H1 (cell line): ENCODE data around the gene HTR1D. TPM values are rescaled to one million over a fixed set of nuclear protein-coding genes. Genes with fewer than 3 reads are reported as not detected.
A peak's percentile ranks its signal among the peaks of the same experiment; 100 is the strongest.

Source experiments
- CTCF ChIA-PET: fragments of 300-600 bp; sonication (Branson Sonifier 250); formaldehyde crosslinking; loops from one replicate; lab custom pipeline; 2021; ENCODE audit not compliant: partially characterized antibody; lab: Charles Lee
- POLR2A ChIA-PET: fragments of 300-600 bp; sonication (Branson Sonifier 250); formaldehyde crosslinking; loops from one replicate; lab custom pipeline; 2021; ENCODE audit warnings: inconsistent platforms; ENCODE audit not compliant: partially characterized antibody; lab: Charles Lee
- DNase-seq, 2 experiments: peaks; one replicate each; pipeline versions ENCODE4 v3.0.0 to v3.0.0-alpha.2; 2010 to 2022; ENCODE audit warnings: low spot score in 2 of 2, low read depth in 1 of 2, mixed read lengths in 1 of 2
- FAIRE-seq: peaks from 2 replicates; lab custom pipeline; 2011; peaks lifted over from hg19 to GRCh38; lab: Jason Lieb, UNC
- H2AFZ ChIP-seq: 2 replicates; pipeline ENCODE4 v1.8.1; 2012; ENCODE audit warnings: low read length, inconsistent platforms
- H2AK5ac ChIP-seq: 2 replicates; pipeline ENCODE4 v1.6.1; 2013; ENCODE audit warnings: low read depth, low read length
- H2BK120ac ChIP-seq: replicated peaks from 2 replicates; pipeline ENCODE3; 2013; ENCODE audit warnings: low read depth, low read length, inconsistent platforms
- H2BK12ac ChIP-seq: 2 replicates; pipeline ENCODE4 v1.6.1; 2013; ENCODE audit warnings: low read depth, low read length
- H2BK15ac ChIP-seq: 2 replicates; pipeline ENCODE4 v1.6.1; 2013; ENCODE audit warnings: low read length
- H2BK20ac ChIP-seq: 2 replicates; pipeline ENCODE4 v1.6.1; 2013; ENCODE audit warnings: low read length
- H2BK5ac ChIP-seq: 2 replicates; pipeline ENCODE4 v1.6.1; 2013; ENCODE audit warnings: low read depth, low read length
- H3K14ac ChIP-seq: 2 replicates; pipeline ENCODE4 v1.6.1; 2013; ENCODE audit warnings: inconsistent platforms; ENCODE audit not compliant: insufficient read length
- H3K18ac ChIP-seq: 2 replicates; pipeline ENCODE4 v1.6.1; 2013; ENCODE audit warnings: low read length; ENCODE audit errors: extremely low read depth
- H3K23ac ChIP-seq: 2 replicates; pipeline ENCODE4 v1.6.1; 2013; ENCODE audit warnings: inconsistent platforms; ENCODE audit not compliant: insufficient read length
- H3K23me2 ChIP-seq: 2 replicates; pipeline ENCODE4 v1.6.1; 2013; ENCODE audit warnings: low read depth, low read length
- H3K27ac ChIP-seq: 2 replicates; pipeline ENCODE4 v1.6.1; 2011; ENCODE audit warnings: low read depth, low read length, inconsistent platforms
- H3K27me3 ChIP-seq, 4 experiments: replicated peaks in 1 of 4; 1 replicate in 1 of 4; 2 replicates in 3 of 4; pipeline versions ENCODE4 v1.6.1 to v1.8.1; 2011 to 2013; ENCODE audit warnings: low read length in 3 of 4, mild to moderate bottlenecking in 3 of 4, inconsistent platforms in 2 of 4, mixed read lengths in 2 of 4, moderate library complexity in 1 of 4; ENCODE audit not compliant: control insufficient read depth in 3 of 4, insufficient read depth in 3 of 4; ENCODE audit errors: extremely low read depth in 1 of 4
- H3K36me3 ChIP-seq, 4 experiments: 2 replicates each; pipeline versions ENCODE4 v1.6.1 to v1.8.1; 2011 to 2013; ENCODE audit warnings: mild to moderate bottlenecking in 4 of 4, low read length in 3 of 4, moderate library complexity in 2 of 4, control low read depth in 1 of 4, inconsistent platforms in 1 of 4; ENCODE audit not compliant: insufficient read depth in 4 of 4, control insufficient read depth in 2 of 4
- H3K4ac ChIP-seq: replicated peaks from 2 replicates; pipeline ENCODE3; 2013; ENCODE audit warnings: low read length, low read depth, mixed read lengths, inconsistent platforms; ENCODE audit not compliant: insufficient read length
- H3K4me1 ChIP-seq, 4 experiments: replicated peaks in 1 of 4; 1 replicate in 1 of 4; 2 replicates in 3 of 4; pipeline versions ENCODE4 v1.6.1 to v1.8.1; 2011 to 2013; ENCODE audit warnings: low read length in 3 of 4, inconsistent platforms in 2 of 4, mixed read lengths in 1 of 4; ENCODE audit not compliant: insufficient read depth in 4 of 4, control insufficient read depth in 3 of 4
- H3K4me2 ChIP-seq, 2 experiments: 2 replicates each; pipeline versions ENCODE4 v1.6.1 to v1.8.1; 2011 to 2013; ENCODE audit warnings: low read depth in 2 of 2, low read length in 2 of 2, control low read depth in 1 of 2, inconsistent platforms in 1 of 2, mild to moderate bottlenecking in 1 of 2; ENCODE audit not compliant: insufficient read depth in 1 of 2
- H3K4me3 ChIP-seq, 4 experiments: fragments of 200-600, 300-600 bp in 1 of 4; sonication (generic), shearing (Covaris generic), sonication (Bioruptor Twin) in 1 of 4; 2 replicates each; pipeline versions ENCODE4 v1.5.1 to v1.8.1; 2011 to 2016; ENCODE audit warnings: low read length in 4 of 4, low read depth in 3 of 4, control low read depth in 2 of 4, inconsistent platforms in 2 of 4, mild to moderate bottlenecking in 2 of 4, mixed read lengths in 1 of 4, moderate library complexity in 1 of 4; ENCODE audit not compliant: insufficient read depth in 2 of 4; ENCODE audit errors: extremely low read depth in 1 of 4
- H3K56ac ChIP-seq: replicated peaks from 2 replicates; pipeline ENCODE3; 2013; ENCODE audit warnings: low read depth, mild to moderate bottlenecking, mixed read lengths, low read length, inconsistent platforms; ENCODE audit not compliant: insufficient read length
- H3K79me1 ChIP-seq: 2 replicates; pipeline ENCODE4 v1.6.1; 2013; ENCODE audit warnings: low read depth, low read length, control low read depth
- H3K79me2 ChIP-seq, 2 experiments: 2 replicates each; pipeline versions ENCODE4 v1.6.1 to v1.8.1; 2012 to 2013; ENCODE audit warnings: low read length in 2 of 2, mild to moderate bottlenecking in 2 of 2, inconsistent platforms in 1 of 2; ENCODE audit not compliant: insufficient read depth in 2 of 2, control insufficient read depth in 1 of 2
- H3K9ac ChIP-seq, 4 experiments: replicated peaks in 1 of 4; 1 replicate in 1 of 4; 2 replicates in 3 of 4; pipeline versions ENCODE4 v1.6.1 to v1.8.1; 2011 to 2013; ENCODE audit warnings: low read depth in 3 of 4, low read length in 3 of 4, control low read depth in 2 of 4, mild to moderate bottlenecking in 2 of 4, moderate library complexity in 2 of 4, inconsistent platforms in 1 of 4; ENCODE audit errors: extremely low read depth in 1 of 4
- H3K9me3 ChIP-seq, 2 experiments: 2 replicates each; pipeline versions ENCODE4 v1.6.1 to v1.8.1; 2012 to 2013; ENCODE audit warnings: mild to moderate bottlenecking in 2 of 2, moderate library complexity in 2 of 2, control low read depth in 1 of 2, inconsistent platforms in 1 of 2, low read depth in 1 of 2, low read length in 1 of 2, mixed read lengths in 1 of 2; ENCODE audit not compliant: insufficient read depth in 2 of 2
- H4K20me1 ChIP-seq, 2 experiments: replicated peaks in 1 of 2; 2 replicates each; pipeline versions ENCODE3 to v1.8.1; 2011 to 2013; ENCODE audit warnings: inconsistent platforms in 2 of 2, low read length in 2 of 2, mild to moderate bottlenecking in 1 of 2; ENCODE audit not compliant: insufficient read depth in 2 of 2, control insufficient read depth in 1 of 2
- H4K5ac ChIP-seq: 2 replicates; pipeline ENCODE4 v1.6.1; 2013; ENCODE audit warnings: low read length, low read depth, mixed read lengths, inconsistent platforms; ENCODE audit not compliant: insufficient read length
- H4K8ac ChIP-seq: 2 replicates; pipeline ENCODE4 v1.8.0; 2013; ENCODE audit warnings: mild to moderate bottlenecking, moderate library complexity, low read length, inconsistent platforms; ENCODE audit not compliant: insufficient read depth; ENCODE audit errors: extremely low read depth
- H4K91ac ChIP-seq: replicated peaks from 2 replicates; pipeline ENCODE3; 2013; ENCODE audit warnings: low read length, mixed read lengths, inconsistent platforms; ENCODE audit not compliant: insufficient read length
- BACH1 ChIP-seq: IDR thresholded peaks from 2 replicates; pipeline ENCODE4 v1.6.1; 2012; ENCODE audit warnings: low read length, improper control_type of control experiment
- CHD1 ChIP-seq: IDR thresholded peaks from 2 replicates; pipeline ENCODE4 v1.6.1; 2012; ENCODE audit warnings: low read depth, low read length, improper control_type of control experiment
- FOSL1 ChIP-seq: IDR thresholded peaks from 2 replicates; pipeline ENCODE4 v1.6.1; 2011; ENCODE audit warnings: mild to moderate bottlenecking, low read depth, low read length, moderate library complexity; ENCODE audit not compliant: insufficient read depth
- HDAC6 ChIP-seq: IDR thresholded peaks from one replicate; pipeline ENCODE4 v1.7.1; 2012; ENCODE audit warnings: low read depth, mild to moderate bottlenecking, inconsistent platforms, low read length, moderate library complexity
- JUND ChIP-seq: IDR thresholded peaks from 2 replicates; pipeline ENCODE4 v1.6.1; 2011; ENCODE audit warnings: mild to moderate bottlenecking, improper control_type of control experiment, low read length
- KDM1A ChIP-seq: fragments of 200-600, 300-600 bp; sonication (generic); IDR thresholded peaks from 2 replicates; pipeline ENCODE4 v1.7.1; 2016; ENCODE audit warnings: mild to moderate bottlenecking, low read length, borderline replicate concordance
- POU5F1 ChIP-seq: IDR thresholded peaks from 2 replicates; pipeline ENCODE4 v1.6.1; 2011; ENCODE audit warnings: low read depth, mild to moderate bottlenecking, low read length, moderate library complexity
- RAD21 ChIP-seq, 2 experiments: IDR thresholded peaks in 1 of 2; conservative IDR thresholded peaks in 1 of 2; 2 replicates each; pipeline ENCODE4 v1.6.1; 2011; ENCODE audit warnings: low read depth in 2 of 2, low read length in 2 of 2, improper control_type of control experiment in 1 of 2, inconsistent platforms in 1 of 2, mild to moderate bottlenecking in 1 of 2, moderate library complexity in 1 of 2
- RBBP5 ChIP-seq: IDR thresholded peaks from 2 replicates; pipeline ENCODE4 v1.7.1; 2012; ENCODE audit warnings: low read depth, mild to moderate bottlenecking, inconsistent platforms, low read length, moderate library complexity, borderline replicate concordance
- RXRA ChIP-seq: IDR thresholded peaks from 2 replicates; pipeline ENCODE4 v1.6.1; 2011; ENCODE audit warnings: low read depth, mild to moderate bottlenecking, low read length, moderate library complexity; ENCODE audit not compliant: insufficient read depth
- SIX5 ChIP-seq: IDR thresholded peaks from 2 replicates; pipeline ENCODE4 v1.6.1; 2011; ENCODE audit warnings: mild to moderate bottlenecking, low read depth, low read length
- TAF7 ChIP-seq: optimal IDR thresholded peaks from 2 replicates; pipeline ENCODE3; 2011; ENCODE audit warnings: low read depth, mild to moderate bottlenecking, inconsistent platforms, low read length, moderate library complexity, borderline replicate concordance
- WGBS, 2 experiments: shearing (Covaris generic) in 1 of 2; methylation state at CpG; one replicate each; pipeline versions ENCODE4 v1.1.6 to v1.1.7; 2013 to 2015; ENCODE audit warnings: low lambda C conversion rate in 2 of 2, mixed read lengths in 2 of 2, inconsistent platforms in 1 of 2, low coverage in 1 of 2, missing lambda C conversion rate in 1 of 2; ENCODE audit not compliant: insufficient replicate concordance in 2 of 2, insufficient coverage in 1 of 2, insufficient read length in 1 of 2; ENCODE audit errors: extremely low coverage in 1 of 2, missing lambda C conversion rate in 1 of 2; 5-methylcytosine and 5-hydroxymethylcytosine counted together
- polyA plus RNA-seq, 7 experiments: library from polyadenylated mRNA; depleted of rRNA in 3 of 7; stranded (reverse) in 5 of 7; unstranded in 2 of 7; fragments of >200 nt in 5 of 7; fragments of 200-250 nt in 2 of 7; gene quantifications; 1 replicate in 5 of 7; 2 replicates in 1 of 7; 4 replicates in 1 of 7; pipeline versions ENCODE4 v1.2.1 to v1.2.3, GENCODE V29; 2011 to 2013; ENCODE audit warnings: missing spikeins in 2 of 7, mixed read lengths in 2 of 7
- total RNA-seq: library from RNA; stranded (reverse); fragmentation: NEBNext Ultra II Directional; extraction: Animal tissue kit (Norgen Biotek cat#: 25700); gene quantifications from 2 replicates; pipeline ENCODE4 v1.2.1, GENCODE V29; 2021

HTR1D gene
- total and polyA plus RNA-seq, 2 of the 8 experiments (the other 6 are each of a cell fraction or from before 2014, with no cell fraction given): 8.8 to 11.5 TPM

- Histone ChIP-seq H3K27me3 (no peaks in the 10 kb centered on the region; a peak in 1 of 7 replicates), H3K4me1 (peaks cover 0 to 17% (median 12%) of the 10 kb centered on the region in 4 experiments; a peak in 5 of 7 replicates), H3K23ac (no peak overlapping the region), H2BK5ac (peak overlapping the region; percentile 72), H3K4me3 (peak overlapping the region in 1 of 4 experiments; percentile 33; a peak in 2 of 8 replicates), H3K4ac (no peak overlapping the region), H3K9ac (peak overlapping the region in 1 of 4 experiments; percentile 13; a peak in 2 of 7 replicates), H3K79me1 (no peaks in the 10 kb centered on the region), H3K9me3 (no peaks in the 10 kb centered on the region), H2AFZ (no peak overlapping the region), H2BK15ac (no peak overlapping the region), H3K27ac (peak overlapping the region; percentile 37; the same call in 1 of the 2 replicates), H2BK12ac (peak overlapping the region; percentile 32; the same call in 1 of the 2 replicates), H3K56ac (no peak overlapping the region), H4K5ac (no peak overlapping the region), H2AK5ac (no peak overlapping the region), H2BK120ac (no peak overlapping the region), H2BK20ac (no peak overlapping the region), H3K18ac (no peak overlapping the region), H4K20me1 (no peaks in the 10 kb centered on the region), H3K4me2 (peak overlapping the region; percentile 42 to 55; a peak in 3 of 4 replicates), H3K23me2 (no peaks in the 10 kb centered on the region), H4K8ac (no peak overlapping the region), H4K91ac (no peak overlapping the region), H3K36me3 (no peaks in the 10 kb centered on the region), H3K14ac (no peak overlapping the region), H3K79me2 (no peaks in the 10 kb centered on the region)
- DNase-seq (peak; percentile 56 to 58), FAIRE-seq (peak; percentile 87)
- ChIA-PET CTCF (interaction anchor here (0.8 to 2.2 kb wide), 8 partner anchors 14 to 284 kb away, joined by 3 to 8 read pairs (median 4); partner anchors contain the start of gene HTR1D), POLR2A (interaction anchor here (0.7 to 2.2 kb wide), 9 partner anchors 14 to 100 kb away, joined by 3 to 6 read pairs (median 4); partner anchors contain the start of gene HTR1D)
- WGBS, 2 experiments: 12% methylated on average over 3 of the region's 3 CpGs; no CpG with 5 or more reads in 1 of the 2 experiments
- no peak for TF ChIP-seq CHD1
- peak; percentile 36; the same call in 1 of the 2 replicates for TF ChIP-seq BACH1
- no peak for TF ChIP-seq JUND
- TF ChIP-seq POU5F1: 0 out of 2 replicates have a peak, but pooled peaks have one; percentile 47
- no peak for TF ChIP-seq SIX5
- TF ChIP-seq FOSL1: no peak
- TF ChIP-seq KDM1A: no peak
- TF ChIP-seq HDAC6: no peak
- no peak for TF ChIP-seq RBBP5
- TF ChIP-seq RAD21 (IDR thresholded peaks at IDR 0.05 in 1 of 2, conservative IDR thresholded peaks at IDR 0.05 in 1 of 2; ENCODE audit: low read depth in 2 of 2, low read length in 2 of 2): no peak
- TF ChIP-seq TAF7: no peak
- no peak for TF ChIP-seq RXRA
Measured at GRCh38 chr1:23263380-23263887, 46.1 kb upstream of the HTR1D start.
